Keratinocyte (primary cell): Measurements from ENCODE around the gene PARP14. TPM values are rescaled to one million over a fixed set of nuclear protein-coding genes. Genes with fewer than 3 reads are reported as not detected.

Experiments
- DNase-seq: peaks from one replicate; pipeline ENCODE4 v3.0.0-alpha.2; 2011; ENCODE audit warnings: low read depth, missing footprints, low spot score
- FAIRE-seq: peaks from 2 replicates; lab custom pipeline; 2011; peaks lifted over from hg19 to GRCh38; lab: Jason Lieb, UNC
- H2AFZ ChIP-seq: 2 replicates; pipeline ENCODE4 v1.6.0; 2012; ENCODE audit warnings: low read length, control low read depth, inconsistent platforms; ENCODE audit not compliant: control insufficient read depth
- H3K27ac ChIP-seq: 2 replicates; pipeline ENCODE4 v1.5.1; 2011; ENCODE audit warnings: low read length; ENCODE audit not compliant: control insufficient read depth, insufficient read depth
- H3K27me3 ChIP-seq: 3 replicates; pipeline ENCODE4 v1.6.0; 2011; ENCODE audit warnings: low read length; ENCODE audit not compliant: control insufficient read depth, insufficient read depth; ENCODE audit errors: extremely low read depth
- H3K36me3 ChIP-seq, 2 experiments: 2 replicates in 1 of 2; 3 replicates in 1 of 2; pipeline ENCODE4 v1.5.1; 2011; ENCODE audit warnings: low read length in 2 of 2, mild to moderate bottlenecking in 1 of 2; ENCODE audit not compliant: control insufficient read depth in 2 of 2, insufficient read depth in 2 of 2; ENCODE audit errors: extremely low read depth in 1 of 2
- H3K4me1 ChIP-seq: 3 replicates; pipeline ENCODE4 v1.5.1; 2011; ENCODE audit warnings: low read length; ENCODE audit not compliant: control insufficient read depth, insufficient read depth; ENCODE audit errors: extremely low read depth
- H3K4me2 ChIP-seq: 3 replicates; pipeline ENCODE4 v1.6.0; 2011; ENCODE audit warnings: low read depth, low read length; ENCODE audit not compliant: control insufficient read depth, insufficient read depth; ENCODE audit errors: extremely low read depth
- H3K4me3 ChIP-seq, 3 experiments: fragments of 200-600 bp in 1 of 3; sonication (generic) in 1 of 3; 2 replicates in 2 of 3; 3 replicates in 1 of 3; pipeline ENCODE4 v1.5.1; 2011 to 2016; ENCODE audit warnings: low read length in 3 of 3, mild to moderate bottlenecking in 3 of 3, control low read depth in 2 of 3, inconsistent platforms in 1 of 3, low read depth in 1 of 3, mixed read lengths in 1 of 3, mixed run types in 1 of 3, moderate library complexity in 1 of 3; ENCODE audit not compliant: control insufficient read depth in 2 of 3, insufficient read depth in 2 of 3; ENCODE audit errors: extremely low read depth in 1 of 3
- H3K79me2 ChIP-seq: 2 replicates; pipeline ENCODE4 v1.6.0; 2012; ENCODE audit warnings: low read length; ENCODE audit not compliant: control insufficient read depth, insufficient read depth
- H3K9ac ChIP-seq: 3 replicates; pipeline ENCODE4 v1.6.0; 2011; ENCODE audit warnings: low read length; ENCODE audit not compliant: control insufficient read depth, insufficient read depth; ENCODE audit errors: extremely low read depth
- H3K9me1 ChIP-seq: 3 replicates; pipeline ENCODE4 v1.6.0; 2011; ENCODE audit warnings: low read length; ENCODE audit not compliant: control insufficient read depth, insufficient read depth; ENCODE audit errors: extremely low read depth
- H3K9me3 ChIP-seq: 2 replicates; pipeline ENCODE4 v1.5.1; 2012; ENCODE audit warnings: low read depth, low read length; ENCODE audit not compliant: control insufficient read depth
- H4K20me1 ChIP-seq: 3 replicates; pipeline ENCODE4 v1.6.0; 2011; ENCODE audit warnings: low read length; ENCODE audit not compliant: control insufficient read depth, insufficient read depth; ENCODE audit errors: extremely low read depth
- CTCF ChIP-seq, 3 experiments: IDR thresholded peaks in 1 of 3; conservative IDR thresholded peaks in 1 of 3; optimal IDR thresholded peaks in 1 of 3; 2 replicates in 2 of 3; 3 replicates in 1 of 3; pipeline versions ENCODE3 to v1.5.1; 2011; ENCODE audit warnings: low read length in 3 of 3, mild to moderate bottlenecking in 3 of 3, moderate library complexity in 2 of 3, control low read depth in 1 of 3, inconsistent platforms in 1 of 3; ENCODE audit not compliant: insufficient read depth in 2 of 3; ENCODE audit errors: extremely low read depth in 1 of 3
- EZH2 ChIP-seq: IDR thresholded peaks from one replicate; pipeline ENCODE4 v1.6.1; 2012; ENCODE audit warnings: inconsistent platforms, mild to moderate bottlenecking, low read length, moderate library complexity
- dilution Hi-C: fragments of 300-500 bp; cut with MboI; formaldehyde crosslinking; loops from one replicate; pipeline ENCODE4 v1.7.0; 2020; ENCODE audit warnings: low sequenced_read_pairs; ENCODE audit not compliant: extremely low pct_ligation_motif_present
- polyA plus RNA-seq, 5 experiments: library from polyadenylated mRNA; depleted of rRNA in 3 of 5; stranded (reverse) in 3 of 5; stranded (forward) in 1 of 5; unstranded in 1 of 5; fragments of >200 nt; gene quantifications; 1 replicate in 1 of 5; 2 replicates in 3 of 5; 3 replicates in 1 of 5; pipeline versions ENCODE4 v1.2.1 to v1.2.3, GENCODE V29; 2011 to 2012; ENCODE audit warnings: missing spikeins in 2 of 5, low read depth in 1 of 5, low replicate concordance in 1 of 5

The PARP14 gene
- polyA plus RNA-seq, 1 donor (not counting 4 experiments of a cell fraction or from before 2014, with no cell fraction given) = 25.7 TPM

- no peaks in the 10 kb centered on the region for H4K20me1 ChIP-seq
- no peaks in the 10 kb centered on the region for H3K27me3 ChIP-seq
- H3K9ac ChIP-seq = peak overlapping the region; percentile 89
- peaks cover 16% of the 10 kb centered on the region for H3K79me2 ChIP-seq
- H3K9me1 ChIP-seq = no peaks in the 10 kb centered on the region
- peaks cover 2% of the 10 kb centered on the region for H3K9me3 ChIP-seq
- H3K27ac ChIP-seq = peak overlapping the region; percentile 66
- no peaks in the 10 kb centered on the region for H3K36me3 ChIP-seq
- H3K4me3 ChIP-seq = peak overlapping the region; percentile 61 to 92 (median 88)
- peak overlapping the region; percentile 94 for H2AFZ ChIP-seq
- H3K4me2 ChIP-seq = peak overlapping the region; percentile 94
- H3K4me1 ChIP-seq = peaks cover 25% of the 10 kb centered on the region
- dilution Hi-C loops = no loop called here
- no peak for DNase-seq
- TF ChIP-seq CTCF (optimal IDR thresholded peaks at IDR 0.05 in 1 of 3, IDR thresholded peaks at IDR 0.05 in 1 of 3, conservative IDR thresholded peaks at IDR 0.05 in 1 of 3; ENCODE audit: extremely low read depth in 1 of 3, insufficient read depth in 2 of 3, low read length in 3 of 3) (no peak), EZH2 (no peak)
- peak; percentile 36 for FAIRE-seq
Measured at GRCh38 chr3:122679882-122680474, 661 bp upstream of the PARP14 start.

GRCh38 chr3:122681284-122681973, 790 bp downstream of the PARP14 start:
- H3K9me3 ChIP-seq = no peaks in the 10 kb centered on the region
- H3K9ac ChIP-seq = peak overlapping the region; percentile 89
- peak overlapping the region; percentile 61 for H3K27ac ChIP-seq
- peaks cover 16% of the 10 kb centered on the region for H3K79me2 ChIP-seq
- FAIRE-seq (no peak), DNase-seq (no peak)
- peak overlapping the region; percentile 61 to 92 (median 83) for H3K4me3 ChIP-seq
- no peaks in the 10 kb centered on the region for H3K27me3 ChIP-seq
- no peaks in the 10 kb centered on the region for H3K36me3 ChIP-seq
- dilution Hi-C loops = no loop called here
- peaks cover 25% of the 10 kb centered on the region for H3K4me1 ChIP-seq
- H4K20me1 ChIP-seq = no peaks in the 10 kb centered on the region
- H3K4me2 ChIP-seq = peak overlapping the region; percentile 94
- no peaks in the 10 kb centered on the region for H3K9me1 ChIP-seq
- peak overlapping the region; percentile 94 for H2AFZ ChIP-seq
- TF ChIP-seq CTCF (optimal IDR thresholded peaks at IDR 0.05 in 1 of 3, IDR thresholded peaks at IDR 0.05 in 1 of 3, conservative IDR thresholded peaks at IDR 0.05 in 1 of 3; ENCODE audit: extremely low read depth in 1 of 3, insufficient read depth in 2 of 3, low read length in 3 of 3) (no peak), EZH2 (no peak)
